SK-N-SH treated with all-trans-retinoic acid at 6 μM for 48 hours (cell line): ENCODE measurements around the gene SIAH1.

Source experiments
- ATAC-seq: fragments of 200-7000 bp; cut with Tn5 transposase; 3 replicates; pipeline ENCODE4 v1.9.1; 2020; ENCODE audit warnings: mild to moderate bottlenecking, moderate library complexity
- ARNTL ChIP-seq: fragments of 450-650 bp; formaldehyde crosslinking; IDR thresholded peaks from 2 replicates; pipeline ENCODE4 v1.5.0; 2020; ENCODE audit warnings: low read depth, mild to moderate bottlenecking, moderate library complexity, borderline replicate concordance
- BACH2 ChIP-seq: fragments of 250-450 bp; sonication (Bioruptor Pico); IDR thresholded peaks from 2 replicates; pipeline ENCODE4 v1.9.0; 2021; ENCODE audit warnings: mild to moderate bottlenecking, borderline replicate concordance
- CREB5 ChIP-seq: fragments of 250-450 bp; sonication (Bioruptor Pico); IDR thresholded peaks from 2 replicates; pipeline ENCODE4 v1.5.1; 2020; ENCODE audit warnings: low read depth, mild to moderate bottlenecking, moderate library complexity
- CSDC2 ChIP-seq: fragments of 250-450 bp; sonication (Bioruptor Pico); IDR thresholded peaks from 2 replicates; pipeline ENCODE4 v1.5.0; 2020; ENCODE audit warnings: mild to moderate bottlenecking, moderate library complexity
- CSRNP3 ChIP-seq: fragments of 250-450 bp; sonication (Bioruptor Pico); IDR thresholded peaks from 2 replicates; pipeline ENCODE4 v1.5.1; 2021; ENCODE audit warnings: mild to moderate bottlenecking, moderate library complexity
- ESRRG ChIP-seq: fragments of 250-450 bp; sonication (Bioruptor Pico); IDR thresholded peaks from 2 replicates; pipeline ENCODE4 v1.6.1; 2021; ENCODE audit warnings: mild to moderate bottlenecking
- GLIS3 ChIP-seq: fragments of 250-450 bp; sonication (Bioruptor Pico); IDR thresholded peaks from 2 replicates; pipeline ENCODE4 v1.5.0; 2020; ENCODE audit warnings: mild to moderate bottlenecking, moderate library complexity
- ISL1 ChIP-seq: fragments of 250-450 bp; sonication (Bioruptor Pico); IDR thresholded peaks from 2 replicates; pipeline ENCODE4 v2.1.2; 2022; ENCODE audit warnings: mild to moderate bottlenecking, moderate library complexity
- OSR1 ChIP-seq: fragments of 250-450 bp; sonication (Bioruptor Pico); IDR thresholded peaks from 2 replicates; pipeline ENCODE4 v1.8.0; 2022; ENCODE audit warnings: moderate library complexity, mild to moderate bottlenecking, inconsistent platforms
- PATZ1 ChIP-seq: fragments of 250-450 bp; sonication (Bioruptor Pico); IDR thresholded peaks from 2 replicates; pipeline ENCODE4 v1.8.0; 2020; ENCODE audit warnings: mild to moderate bottlenecking, moderate library complexity, borderline replicate concordance
- POU6F1 ChIP-seq: fragments of 250-450 bp; sonication (Bioruptor Pico); IDR thresholded peaks from 2 replicates; pipeline ENCODE4 v1.8.0; 2021; ENCODE audit warnings: low read depth, mild to moderate bottlenecking, moderate library complexity, borderline replicate concordance
- PPARA ChIP-seq: fragments of 250-450 bp; sonication (Bioruptor Pico); IDR thresholded peaks from 2 replicates; pipeline ENCODE4 v1.5.0; 2020; ENCODE audit warnings: mild to moderate bottlenecking, borderline replicate concordance
- RARB ChIP-seq: fragments of 250-450 bp; sonication (Bioruptor Pico); IDR thresholded peaks from 2 replicates; pipeline ENCODE4 v1.8.0; 2021; ENCODE audit warnings: mild to moderate bottlenecking, moderate library complexity
- TCF4 ChIP-seq: fragments of 250-450 bp; sonication (Bioruptor Pico); IDR thresholded peaks from 2 replicates; pipeline ENCODE4 v1.8.0; 2021; ENCODE audit warnings: mild to moderate bottlenecking, moderate library complexity, borderline replicate concordance
- TOX ChIP-seq: fragments of 250-450 bp; sonication (Bioruptor Pico); IDR thresholded peaks from 2 replicates; pipeline ENCODE4 v1.8.0; 2021; ENCODE audit warnings: mild to moderate bottlenecking, moderate library complexity, borderline replicate concordance
- ZC3H10 ChIP-seq: fragments of 250-450 bp; sonication (Bioruptor Pico); IDR thresholded peaks from 2 replicates; pipeline ENCODE4 v1.5.1; 2021; ENCODE audit warnings: mild to moderate bottlenecking, moderate library complexity
- ZFP3 ChIP-seq: fragments of 250-450 bp; sonication (Bioruptor Pico); IDR thresholded peaks from 2 replicates; pipeline ENCODE4 v1.5.0; 2020; ENCODE audit warnings: mild to moderate bottlenecking, moderate library complexity
- ZFP30 ChIP-seq: fragments of 450-650 bp; formaldehyde crosslinking; IDR thresholded peaks from 2 replicates; pipeline ENCODE4 v1.5.0; 2022; ENCODE audit warnings: mild to moderate bottlenecking, moderate library complexity
- ZNF565 ChIP-seq: fragments of 450-650 bp; formaldehyde crosslinking; conservative IDR thresholded peaks from 2 replicates; pipeline ENCODE4 v1.5.0; 2020; ENCODE audit warnings: low read depth, mild to moderate bottlenecking, moderate library complexity
- ZNF70 ChIP-seq: fragments of 450-650 bp; formaldehyde crosslinking; IDR thresholded peaks from 2 replicates; pipeline ENCODE4 v1.5.0; 2020; ENCODE audit warnings: mild to moderate bottlenecking, moderate library complexity
- ZNF8 ChIP-seq: fragments of 450-650 bp; formaldehyde crosslinking; IDR thresholded peaks from 2 replicates; pipeline ENCODE4 v1.5.0; 2020; ENCODE audit warnings: mild to moderate bottlenecking, moderate library complexity
- TF ChIP-seq, protein P1 (sequence below): fragments of 250-450 bp; sonication (Bioruptor Pico); IDR thresholded peaks from 2 replicates; pipeline ENCODE4 v1.5.0; 2020; ENCODE audit warnings: mild to moderate bottlenecking, moderate library complexity

SIAH1 gene

DNA sequence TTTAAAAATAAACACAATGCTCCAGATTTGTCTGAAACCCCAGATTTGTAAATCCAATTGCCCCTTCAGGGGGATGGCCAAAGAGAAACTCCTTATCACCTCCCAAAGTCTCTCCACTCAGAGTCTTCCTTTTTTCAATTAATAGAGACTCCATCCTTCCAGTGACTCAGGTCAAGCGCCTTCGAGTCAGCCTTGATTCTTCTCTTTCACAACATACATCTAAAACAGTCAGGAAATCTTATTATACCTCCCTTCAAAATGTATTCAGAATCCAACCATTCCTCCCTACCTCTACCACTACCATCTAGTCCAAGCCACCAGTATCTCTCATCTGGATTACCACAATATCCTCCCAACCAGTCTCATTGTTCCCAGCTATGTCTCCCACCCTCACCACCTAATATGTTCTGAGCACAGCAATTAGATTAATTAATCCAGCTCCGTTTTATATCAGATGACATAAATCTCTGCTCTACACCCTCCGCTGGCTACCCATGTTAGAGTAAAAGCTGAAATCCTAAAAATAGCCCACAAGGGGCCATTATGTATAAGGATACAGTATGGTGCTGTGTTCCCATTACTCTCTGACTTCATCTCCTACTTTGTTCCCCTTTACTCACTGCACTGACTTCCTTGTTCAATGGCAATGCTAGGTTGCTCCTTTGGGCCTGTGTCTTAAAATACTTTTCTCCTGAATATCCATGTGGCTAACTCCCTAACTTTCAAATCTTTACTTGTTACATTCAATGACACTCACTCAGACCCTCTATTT is 11.8 kb downstream of the SIAH1 start:
- TF ChIP-seq ZNF8 (CRISPR knock-in tag), result no peak
- TF ChIP-seq CSRNP3 (CRISPR knock-in tag), result no peak
- no peak for TF ChIP-seq POU6F1 (CRISPR knock-in tag)
- no peak for TF ChIP-seq TCF4 (CRISPR knock-in tag)
- no peak for TF ChIP-seq BACH2
- no peak for TF ChIP-seq ARNTL (CRISPR knock-in tag)
- no peak for TF ChIP-seq ZC3H10
- no peak for TF ChIP-seq OSR1 (CRISPR knock-in tag)
- TF ChIP-seq ZNF565, result no peak
- TF ChIP-seq, protein P1, sequence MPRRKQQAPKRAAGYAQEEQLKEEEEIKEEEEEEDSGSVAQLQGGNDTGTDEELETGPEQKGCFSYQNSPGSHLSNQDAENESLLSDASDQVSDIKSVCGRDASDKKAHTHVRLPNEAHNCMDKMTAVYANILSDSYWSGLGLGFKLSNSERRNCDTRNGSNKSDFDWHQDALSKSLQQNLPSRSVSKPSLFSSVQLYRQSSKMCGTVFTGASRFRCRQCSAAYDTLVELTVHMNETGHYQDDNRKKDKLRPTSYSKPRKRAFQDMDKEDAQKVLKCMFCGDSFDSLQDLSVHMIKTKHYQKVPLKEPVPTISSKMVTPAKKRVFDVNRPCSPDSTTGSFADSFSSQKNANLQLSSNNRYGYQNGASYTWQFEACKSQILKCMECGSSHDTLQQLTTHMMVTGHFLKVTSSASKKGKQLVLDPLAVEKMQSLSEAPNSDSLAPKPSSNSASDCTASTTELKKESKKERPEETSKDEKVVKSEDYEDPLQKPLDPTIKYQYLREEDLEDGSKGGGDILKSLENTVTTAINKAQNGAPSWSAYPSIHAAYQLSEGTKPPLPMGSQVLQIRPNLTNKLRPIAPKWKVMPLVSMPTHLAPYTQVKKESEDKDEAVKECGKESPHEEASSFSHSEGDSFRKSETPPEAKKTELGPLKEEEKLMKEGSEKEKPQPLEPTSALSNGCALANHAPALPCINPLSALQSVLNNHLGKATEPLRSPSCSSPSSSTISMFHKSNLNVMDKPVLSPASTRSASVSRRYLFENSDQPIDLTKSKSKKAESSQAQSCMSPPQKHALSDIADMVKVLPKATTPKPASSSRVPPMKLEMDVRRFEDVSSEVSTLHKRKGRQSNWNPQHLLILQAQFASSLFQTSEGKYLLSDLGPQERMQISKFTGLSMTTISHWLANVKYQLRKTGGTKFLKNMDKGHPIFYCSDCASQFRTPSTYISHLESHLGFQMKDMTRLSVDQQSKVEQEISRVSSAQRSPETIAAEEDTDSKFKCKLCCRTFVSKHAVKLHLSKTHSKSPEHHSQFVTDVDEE (CRISPR knock-in tag), result no peak
- no peak for TF ChIP-seq PPARA (CRISPR knock-in tag)
- no peak for TF ChIP-seq ZFP3 (CRISPR knock-in tag)
- no peak for TF ChIP-seq ZNF70 (CRISPR knock-in tag)
- no peak for TF ChIP-seq TOX (CRISPR knock-in tag)
- TF ChIP-seq CREB5 (CRISPR knock-in tag), result no peak
- no peak for TF ChIP-seq ESRRG (CRISPR knock-in tag)
- TF ChIP-seq RARB (CRISPR knock-in tag), result no peak
- TF ChIP-seq GLIS3 (CRISPR knock-in tag), result no peak
- TF ChIP-seq ZFP30 (CRISPR knock-in tag), result no peak
- ATAC-seq, result no peak; the same call in 2 of the 3 replicates

DNA sequence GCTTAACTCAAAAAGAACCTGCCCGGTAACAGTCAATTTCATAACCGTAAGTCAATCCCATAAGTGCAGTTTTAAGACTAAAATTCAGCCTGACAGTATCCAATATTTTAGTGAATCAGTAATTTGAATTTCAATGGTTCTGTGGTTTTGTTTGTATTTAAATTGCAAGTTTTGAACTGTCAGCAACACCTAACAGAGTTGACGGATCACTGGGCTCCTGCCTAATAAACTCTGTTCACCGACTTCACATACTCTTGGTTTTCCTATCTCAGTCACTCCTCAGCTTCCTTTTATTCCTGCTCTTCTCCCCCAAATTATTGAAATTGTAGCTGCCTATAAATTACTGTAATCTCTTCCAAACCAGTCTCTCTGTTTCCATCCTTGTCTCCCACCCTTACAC is 12.5 kb downstream of the SIAH1 start:
- no peak for ATAC-seq
- no peak for TF ChIP-seq ZNF565
- no peak for TF ChIP-seq CSDC2 (CRISPR knock-in tag)
- TF ChIP-seq ZFP30 (CRISPR knock-in tag), result no peak
- TF ChIP-seq, protein P1 (CRISPR knock-in tag), result no peak
- no peak for TF ChIP-seq ZC3H10
- TF ChIP-seq ESRRG (CRISPR knock-in tag), result no peak
- TF ChIP-seq ZNF8 (CRISPR knock-in tag), result no peak
- no peak for TF ChIP-seq ARNTL (CRISPR knock-in tag)
- no peak for TF ChIP-seq ZFP3 (CRISPR knock-in tag)
- no peak for TF ChIP-seq PATZ1 (CRISPR knock-in tag)
- TF ChIP-seq CREB5 (CRISPR knock-in tag), result no peak
- no peak for TF ChIP-seq RARB (CRISPR knock-in tag)
- no peak for TF ChIP-seq PPARA (CRISPR knock-in tag)
- TF ChIP-seq ISL1, result no peak
- TF ChIP-seq TCF4 (CRISPR knock-in tag), result no peak
- TF ChIP-seq, all 23 proteins: peak for 0
